Endothelial cell of umbilical vein (primary cell): Measurements from ENCODE around the gene AURKAIP1.

Experiments
- CTCF ChIP-seq, 2 donors: IDR thresholded peaks; 1 replicate in 1 of 2; 2 replicates in 1 of 2; pipeline ENCODE4 v1.5.1; 2011; ENCODE audit warnings: low read length in 2 of 2, mild to moderate bottlenecking in 2 of 2, moderate library complexity in 2 of 2, control low read depth in 1 of 2, inconsistent platforms in 1 of 2, low read depth in 1 of 2; ENCODE audit not compliant: insufficient read depth in 1 of 2; ENCODE audit errors: extremely low read depth in 1 of 2
- EZH2 ChIP-seq: IDR thresholded peaks from 2 replicates; pipeline ENCODE4 v1.6.1; 2012; ENCODE audit warnings: borderline replicate concordance, low read depth, mild to moderate bottlenecking, moderate library complexity, low read length, inconsistent platforms; ENCODE audit not compliant: severe bottlenecking
- FOS ChIP-seq: IDR thresholded peaks from 2 replicates; pipeline ENCODE4 v1.6.1; 2011; ENCODE audit warnings: mild to moderate bottlenecking, low read length, moderate library complexity, borderline replicate concordance; ENCODE audit not compliant: insufficient read depth
- GATA2 ChIP-seq: IDR thresholded peaks from 2 replicates; pipeline ENCODE4 v1.7.0; 2011; ENCODE audit warnings: low read depth, mild to moderate bottlenecking, moderate library complexity, mixed read lengths, low read length; ENCODE audit not compliant: insufficient read length, insufficient read depth
- JUN ChIP-seq: IDR thresholded peaks from 2 replicates; pipeline ENCODE4 v1.6.1; 2011; ENCODE audit warnings: borderline replicate concordance, low read depth; ENCODE audit not compliant: insufficient read length, insufficient read depth
- MAX ChIP-seq: IDR thresholded peaks from 2 replicates; pipeline ENCODE4 v1.6.1; 2011; ENCODE audit not compliant: insufficient read depth, insufficient read length
- MYC ChIP-seq: IDR thresholded peaks from one replicate; pipeline ENCODE4 v1.6.1; 2011; ENCODE audit warnings: mild to moderate bottlenecking, low read depth, low read length
- POLR2A ChIP-seq: IDR thresholded peaks from 2 replicates; pipeline ENCODE4 v1.6.1; 2012; ENCODE audit warnings: low read depth, mild to moderate bottlenecking, control low read depth, low read length
- POLR2AphosphoS5 ChIP-seq: IDR thresholded peaks from 2 replicates; pipeline ENCODE4 v1.6.1; 2012; ENCODE audit warnings: low read depth, mild to moderate bottlenecking, control low read depth, low read length, moderate library complexity; ENCODE audit not compliant: insufficient read depth

- TF ChIP-seq EZH2 (no peak), CTCF (IDR thresholded peaks at IDR 0.05; ENCODE audit: extremely low read depth in 1 of 2, insufficient read depth in 1 of 2, low read depth in 1 of 2, low read length in 2 of 2) (no peak), POLR2A (no peak), FOS (no peak), MYC (no peak), POLR2AphosphoS5 (no peak), MAX (no peak), JUN (no peak), GATA2 (no peak)
These were observed 48.9 kb downstream of the AURKAIP1 start for GRCh38 chr1:1326075-1326605.
